ENCODE data around the gene RAC3. TPM values are rescaled to one million over a fixed set of nuclear protein-coding genes. Genes with fewer than 3 reads are reported as not detected.

Gene RAC3
- total and polyA plus RNA-seq, 2 of the 8 experiments (the other 6 are each of a cell fraction or from before 2014, with no cell fraction given) = 177 to 299 TPM

DNA sequence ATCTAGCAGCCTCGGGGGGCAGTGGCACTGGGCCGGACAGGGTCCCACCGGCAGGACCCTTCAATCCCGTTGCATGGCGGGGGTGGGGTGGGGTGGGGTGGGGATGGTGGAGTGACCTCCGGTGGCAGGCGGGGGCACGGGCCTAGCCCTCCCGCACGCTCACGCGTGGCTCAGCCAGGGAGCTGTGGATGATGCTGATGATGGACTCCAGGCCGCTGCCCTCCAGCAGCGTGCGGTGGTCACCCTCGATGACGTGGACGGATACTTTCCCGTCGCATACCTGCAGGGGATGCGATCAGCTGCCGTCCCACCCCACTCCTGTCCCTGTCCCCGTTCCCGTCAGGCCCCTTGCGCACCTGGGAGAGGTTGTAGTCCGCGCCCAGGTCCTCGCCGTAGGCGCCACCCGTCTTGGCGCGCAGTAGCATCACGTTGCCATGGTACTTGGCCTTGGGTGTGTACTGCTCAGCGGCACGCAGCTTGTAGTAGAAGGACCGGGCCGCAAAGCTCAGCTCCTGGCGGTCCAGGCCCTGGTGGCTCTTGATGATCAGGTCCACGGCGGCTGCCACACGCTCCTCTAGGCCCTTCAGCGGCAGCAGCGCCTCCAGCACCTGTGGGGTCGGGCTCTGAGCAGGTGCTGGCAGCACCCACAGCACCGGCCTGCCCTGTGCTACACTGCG is 47.7 kb downstream of the RAC3 start:
- Histone ChIP-seq H3K79me2 (ENCODE audit: control insufficient read depth in 1 of 2, insufficient read depth in 2 of 2, low read length in 2 of 2) (no peaks in the 10 kb centered on the region), H3K9ac (replicated peaks in 1 of 4; ENCODE audit: extremely low read depth in 1 of 4, low read depth in 3 of 4, low read length in 3 of 4) (no peak overlapping the region), H3K4ac (replicated peaks; ENCODE audit: insufficient read length, low read depth, low read length) (no peak overlapping the region), H4K8ac (ENCODE audit: extremely low read depth, insufficient read depth, low read length) (no peak overlapping the region), H3K56ac (replicated peaks; ENCODE audit: insufficient read length, low read depth, low read length) (no peak overlapping the region), H2AFZ (ENCODE audit: low read length) (no peak overlapping the region), H3K23me2 (ENCODE audit: low read depth, low read length) (no peaks in the 10 kb centered on the region), H4K91ac (replicated peaks; ENCODE audit: insufficient read length, low read length) (no peak overlapping the region), H2BK20ac (ENCODE audit: low read length) (no peak overlapping the region), H4K5ac (ENCODE audit: insufficient read length, low read depth, low read length) (no peak overlapping the region), H2AK5ac (ENCODE audit: low read depth, low read length) (no peak overlapping the region), H4K20me1 (replicated peaks in 1 of 2; ENCODE audit: control insufficient read depth in 1 of 2, insufficient read depth in 2 of 2, low read length in 2 of 2) (peaks cover 24 to 39% of the 10 kb centered on the region in 2 experiments), H3K18ac (ENCODE audit: extremely low read depth, low read length) (no peak overlapping the region), H3K36me3 (ENCODE audit: control insufficient read depth in 2 of 4, insufficient read depth in 4 of 4, low read length in 3 of 4) (peaks cover 40 to 64% (median 51%) of the 10 kb centered on the region in 4 experiments), H3K27ac (ENCODE audit: low read depth, low read length) (no peak overlapping the region), H2BK15ac (ENCODE audit: low read length) (no peak overlapping the region), H3K4me3 (ENCODE audit: extremely low read depth in 1 of 4, insufficient read depth in 2 of 4, low read depth in 3 of 4, low read length in 4 of 4) (no peak overlapping the region), H3K23ac (ENCODE audit: insufficient read length) (no peak overlapping the region), H3K4me2 (ENCODE audit: insufficient read depth in 1 of 2, low read depth in 2 of 2, low read length in 2 of 2) (no peak overlapping the region), H3K27me3 (replicated peaks in 1 of 4; ENCODE audit: control insufficient read depth in 3 of 4, extremely low read depth in 1 of 4, insufficient read depth in 3 of 4, low read length in 3 of 4) (no peaks in the 10 kb centered on the region), H3K9me3 (ENCODE audit: insufficient read depth in 2 of 2, low read depth in 1 of 2, low read length in 1 of 2) (no peaks in the 10 kb centered on the region), H2BK12ac (ENCODE audit: low read depth, low read length) (no peak overlapping the region), H3K14ac (ENCODE audit: insufficient read length) (no peak overlapping the region), H3K4me1 (replicated peaks in 1 of 4; ENCODE audit: control insufficient read depth in 3 of 4, insufficient read depth in 4 of 4, low read length in 3 of 4) (no peaks in the 10 kb centered on the region), H2BK5ac (ENCODE audit: low read depth, low read length) (no peak overlapping the region), H3K79me1 (ENCODE audit: low read depth, low read length) (peaks cover 5% of the 10 kb centered on the region), H2BK120ac (replicated peaks; ENCODE audit: low read depth, low read length) (no peak overlapping the region)
- FAIRE-seq (no peak), DNase-seq (ENCODE audit: low read depth in 1 of 2, low spot score in 2 of 2) (no peak)
- WGBS, 2 experiments (ENCODE audit: extremely low coverage in 1 of 2, insufficient coverage in 1 of 2, insufficient read length in 1 of 2, insufficient replicate concordance in 2 of 2, low coverage in 1 of 2, low lambda C conversion rate in 2 of 2, missing lambda C conversion rate in 1 of 2) = 96% methylated on average over 26 of the region's 47 CpGs; no CpG with 5 or more reads in 1 of the 2 experiments
- POLR2A ChIA-PET (ENCODE audit: partially characterized antibody) = interaction anchor here (0.9 to 12.5 kb wide), 8 partner anchors 10 to 27 kb away, joined by 3 to 105 read pairs (median 4); partner anchors contain the start of genes FASN and GPS1
- no peak for TF ChIP-seq TEAD4 (IDR thresholded peaks at IDR 0.05; ENCODE audit: low read depth, low read length)
- TF ChIP-seq RNF2 (IDR thresholded peaks at IDR 0.05; ENCODE audit: borderline replicate concordance, low read depth, low read length, missing control alignments, poor library complexity, severe bottlenecking) = no peak
- peak in 1 of 2 experiments; percentile 42; a peak in 1 of 3 replicates for TF ChIP-seq POLR2A (IDR thresholded peaks at IDR 0.05; ENCODE audit: control extremely low read depth in 1 of 2, low read depth in 2 of 2, low read length in 2 of 2)
- TF ChIP-seq SP2 (IDR thresholded peaks at IDR 0.05; ENCODE audit: low read length) = no peak
- no peak for TF ChIP-seq EGR1 (IDR thresholded peaks at IDR 0.05; ENCODE audit: borderline replicate concordance, low read depth, low read length)
- no peak for TF ChIP-seq SP4 (IDR thresholded peaks at IDR 0.05; ENCODE audit: low read length)
- CTCF ChIA-PET (ENCODE audit: partially characterized antibody) = interaction anchor here (0.7 to 1.3 kb wide), 4 partner anchors 11 to 49 kb away, joined by 3 read pairs; no protein-coding TSS in a partner anchor

All from H1 (cell line).